GM12874 (cell line): ENCODE data around the gene HBZ.
"Not testable (repeated sequence)": the region's sequence is repeated elsewhere in the genome, so short reads cannot be mapped to it uniquely, and the experiment has no call there.

Source experiments
- TF ChIP-seq, protein P1 (sequence below): IDR thresholded peaks from 2 replicates; pipeline ENCODE4 v1.5.1; 2011; ENCODE audit warnings: low read depth, mild to moderate bottlenecking, control low read depth, low read length, moderate library complexity; ENCODE audit not compliant: insufficient read depth

The HBZ gene

GRCh38 chr16:166375-167121, 14.1 kb downstream of the HBZ start:
- TF ChIP-seq, protein P1, sequence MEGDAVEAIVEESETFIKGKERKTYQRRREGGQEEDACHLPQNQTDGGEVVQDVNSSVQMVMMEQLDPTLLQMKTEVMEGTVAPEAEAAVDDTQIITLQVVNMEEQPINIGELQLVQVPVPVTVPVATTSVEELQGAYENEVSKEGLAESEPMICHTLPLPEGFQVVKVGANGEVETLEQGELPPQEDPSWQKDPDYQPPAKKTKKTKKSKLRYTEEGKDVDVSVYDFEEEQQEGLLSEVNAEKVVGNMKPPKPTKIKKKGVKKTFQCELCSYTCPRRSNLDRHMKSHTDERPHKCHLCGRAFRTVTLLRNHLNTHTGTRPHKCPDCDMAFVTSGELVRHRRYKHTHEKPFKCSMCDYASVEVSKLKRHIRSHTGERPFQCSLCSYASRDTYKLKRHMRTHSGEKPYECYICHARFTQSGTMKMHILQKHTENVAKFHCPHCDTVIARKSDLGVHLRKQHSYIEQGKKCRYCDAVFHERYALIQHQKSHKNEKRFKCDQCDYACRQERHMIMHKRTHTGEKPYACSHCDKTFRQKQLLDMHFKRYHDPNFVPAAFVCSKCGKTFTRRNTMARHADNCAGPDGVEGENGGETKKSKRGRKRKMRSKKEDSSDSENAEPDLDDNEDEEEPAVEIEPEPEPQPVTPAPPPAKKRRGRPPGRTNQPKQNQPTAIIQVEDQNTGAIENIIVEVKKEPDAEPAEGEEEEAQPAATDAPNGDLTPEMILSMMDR: no peak

DNA sequence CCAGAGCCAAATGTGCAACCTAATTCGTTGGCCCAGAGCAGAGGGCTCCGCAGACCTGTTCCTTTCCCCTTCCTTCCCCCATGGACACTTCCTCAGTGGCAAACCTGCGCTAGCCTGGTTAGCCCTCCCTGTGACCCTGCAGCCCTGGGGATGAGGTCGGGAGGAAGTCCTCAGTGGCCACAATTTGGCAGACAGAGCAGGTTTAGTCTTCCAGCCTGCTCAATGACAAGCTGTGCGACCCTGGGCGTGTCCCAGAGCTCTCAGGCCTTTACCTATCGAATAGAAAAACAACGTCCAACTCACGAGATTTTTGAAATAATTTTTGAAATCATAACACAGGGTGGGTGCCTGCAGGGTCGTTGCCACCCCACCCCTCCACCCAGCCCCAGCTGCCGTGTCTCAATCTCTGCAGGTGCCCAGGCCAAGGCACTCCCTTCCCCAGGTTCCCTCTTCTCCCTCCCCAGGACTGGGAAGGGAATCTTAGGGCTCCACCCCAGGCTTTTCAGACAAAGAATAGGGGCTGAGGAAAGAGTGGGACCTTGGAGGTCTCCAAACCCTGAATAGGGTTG, 14.8 kb downstream of the HBZ start:
- TF ChIP-seq, protein P1: no peak

DNA sequence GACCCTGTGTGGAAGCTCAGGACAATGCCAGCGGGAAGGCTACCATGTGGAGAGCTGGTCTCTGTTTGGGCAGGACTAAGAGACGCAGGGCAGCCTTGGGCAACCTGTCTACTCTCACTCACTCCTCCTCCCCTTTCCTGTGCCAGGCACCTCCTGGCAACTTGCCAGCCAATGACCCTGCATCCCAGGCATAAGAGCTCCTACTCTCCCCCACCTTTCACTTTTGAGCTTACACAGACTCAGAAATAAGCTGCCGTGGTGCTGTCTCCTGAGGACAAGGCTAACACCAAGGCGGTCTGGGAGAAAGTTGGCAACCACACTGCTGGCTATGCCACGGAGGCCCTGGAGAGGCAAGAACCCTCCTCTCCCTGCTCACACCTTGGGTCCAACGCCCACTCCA, 16.0 kb downstream of the HBZ start:
- TF ChIP-seq, protein P1: no peak

- TF ChIP-seq, protein P1: no peak
Observed at GRCh38 chr16:169014-169413, 16.6 kb downstream of the HBZ start.

- TF ChIP-seq, protein P1: no peak
Observed at GRCh38 chr16:170788-171187, 18.3 kb downstream of the HBZ start.

DNA sequence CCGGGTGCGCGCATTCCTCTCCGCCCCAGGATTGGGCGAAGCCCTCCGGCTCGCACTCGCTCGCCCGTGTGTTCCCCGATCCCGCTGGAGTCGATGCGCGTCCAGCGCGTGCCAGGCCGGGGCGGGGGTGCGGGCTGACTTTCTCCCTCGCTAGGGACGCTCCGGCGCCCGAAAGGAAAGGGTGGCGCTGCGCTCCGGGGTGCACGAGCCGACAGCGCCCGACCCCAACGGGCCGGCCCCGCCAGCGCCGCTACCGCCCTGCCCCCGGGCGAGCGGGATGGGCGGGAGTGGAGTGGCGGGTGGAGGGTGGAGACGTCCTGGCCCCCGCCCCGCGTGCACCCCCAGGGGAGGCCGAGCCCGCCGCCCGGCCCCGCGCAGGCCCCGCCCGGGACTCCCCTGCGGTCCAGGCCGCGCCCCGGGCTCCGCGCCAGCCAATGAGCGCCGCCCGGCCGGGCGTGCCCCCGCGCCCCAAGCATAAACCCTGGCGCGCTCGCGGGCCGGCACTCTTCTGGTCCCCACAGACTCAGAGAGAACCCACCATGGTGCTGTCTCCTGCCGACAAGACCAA, 20.0 kb downstream of the HBZ start, which contains the start of gene HBA2:
HBA2 (plus strand) TSS at position 503 of the 568 bp plus-strand sequence; CDS start at position 540, 37 bp downstream.
- TF ChIP-seq, protein P1: not testable (repeated sequence)

- TF ChIP-seq, protein P1: no peak
Observed at GRCh38 chr16:175011-175949, 22.8 kb downstream of the HBZ start.
